Measurements from ENCODE around the gene MAMLD1. TPM values are rescaled to one million over a fixed set of nuclear protein-coding genes. Genes with fewer than 3 reads are reported as not detected.

The MAMLD1 gene
- total and polyA plus RNA-seq, 4 donors, result 1.9 to 6.7 (median 2.8) TPM

- 10 to 40% methylated on average over 20 to 43 of the region's 43 CpGs for WGBS, 2 donors
- TF ChIP-seq, protein P1, sequence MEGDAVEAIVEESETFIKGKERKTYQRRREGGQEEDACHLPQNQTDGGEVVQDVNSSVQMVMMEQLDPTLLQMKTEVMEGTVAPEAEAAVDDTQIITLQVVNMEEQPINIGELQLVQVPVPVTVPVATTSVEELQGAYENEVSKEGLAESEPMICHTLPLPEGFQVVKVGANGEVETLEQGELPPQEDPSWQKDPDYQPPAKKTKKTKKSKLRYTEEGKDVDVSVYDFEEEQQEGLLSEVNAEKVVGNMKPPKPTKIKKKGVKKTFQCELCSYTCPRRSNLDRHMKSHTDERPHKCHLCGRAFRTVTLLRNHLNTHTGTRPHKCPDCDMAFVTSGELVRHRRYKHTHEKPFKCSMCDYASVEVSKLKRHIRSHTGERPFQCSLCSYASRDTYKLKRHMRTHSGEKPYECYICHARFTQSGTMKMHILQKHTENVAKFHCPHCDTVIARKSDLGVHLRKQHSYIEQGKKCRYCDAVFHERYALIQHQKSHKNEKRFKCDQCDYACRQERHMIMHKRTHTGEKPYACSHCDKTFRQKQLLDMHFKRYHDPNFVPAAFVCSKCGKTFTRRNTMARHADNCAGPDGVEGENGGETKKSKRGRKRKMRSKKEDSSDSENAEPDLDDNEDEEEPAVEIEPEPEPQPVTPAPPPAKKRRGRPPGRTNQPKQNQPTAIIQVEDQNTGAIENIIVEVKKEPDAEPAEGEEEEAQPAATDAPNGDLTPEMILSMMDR (IDR thresholded peaks at IDR 0.05; ENCODE audit: control extremely low read depth, extremely low read depth), result no peak
- H3K4me1 ChIP-seq (ENCODE audit: control insufficient read depth in 5 of 5, insufficient read depth in 5 of 5, low read length in 5 of 5), result peaks cover 0 to 11% (median 0%) of the 10 kb centered on the region in 5 donors
- H3K36me3 ChIP-seq (ENCODE audit: control insufficient read depth in 4 of 4, insufficient read depth in 4 of 4, low read length in 4 of 4), result no peaks in the 10 kb centered on the region
- peak in 1 of 3 donors; percentile 30 for DNase-seq
- no peak overlapping the region for H3K9ac ChIP-seq (ENCODE audit: insufficient read depth in 1 of 2, low read length in 2 of 2)
- no peak overlapping the region for H3K27ac ChIP-seq (ENCODE audit: low read depth in 1 of 2, low read length in 1 of 2)
- H3K9me3 ChIP-seq (ENCODE audit: control insufficient read depth in 4 of 4, insufficient read depth in 3 of 4, low read length in 3 of 4), result peaks cover 0 to 4% (median 0%) of the 10 kb centered on the region in 4 donors
- peaks cover 5 to 18% (median 6%) of the 10 kb centered on the region in 3 donors for H3K27me3 ChIP-seq (ENCODE audit: control insufficient read depth in 3 of 3, insufficient read depth in 3 of 3, low read length in 2 of 3)
- no peak for ATAC-seq (ENCODE audit: insufficient read depth, low FRiP score)
- H3K4me3 ChIP-seq, result no peak overlapping the region
Observed at GRCh38 chrX:150361070-150361776, 1.9 kb upstream of the MAMLD1 start.

GRCh38 chrX:150361777-150362351 is 1.3 kb upstream of the MAMLD1 start:
- H3K27ac ChIP-seq (ENCODE audit: low read depth in 1 of 2, low read length in 1 of 2), result no peak overlapping the region
- WGBS, 2 donors, result 0 to 31% methylated on average over 5 to 37 of the region's 37 CpGs
- TF ChIP-seq, protein P1 (IDR thresholded peaks at IDR 0.05; ENCODE audit: control extremely low read depth, extremely low read depth), result no peak
- peak overlapping the region; percentile 3 for H3K4me3 ChIP-seq
- no peak overlapping the region for H3K9ac ChIP-seq (ENCODE audit: insufficient read depth in 1 of 2, low read length in 2 of 2)
- peaks cover 0 to 18% (median 0%) of the 10 kb centered on the region in 5 donors for H3K4me1 ChIP-seq (ENCODE audit: control insufficient read depth in 5 of 5, insufficient read depth in 5 of 5, low read length in 5 of 5)
- DNase-seq, result no peak
- H3K36me3 ChIP-seq (ENCODE audit: control insufficient read depth in 4 of 4, insufficient read depth in 4 of 4, low read length in 4 of 4), result no peaks in the 10 kb centered on the region
- H3K27me3 ChIP-seq (ENCODE audit: control insufficient read depth in 3 of 3, insufficient read depth in 3 of 3, low read length in 2 of 3), result peaks cover 5 to 18% (median 6%) of the 10 kb centered on the region in 3 donors
- peaks cover 0 to 4% (median 0%) of the 10 kb centered on the region in 4 donors for H3K9me3 ChIP-seq (ENCODE audit: control insufficient read depth in 4 of 4, insufficient read depth in 3 of 4, low read length in 3 of 4)
- ATAC-seq (ENCODE audit: insufficient read depth, low FRiP score), result no peak

- H3K27me3 ChIP-seq (ENCODE audit: control insufficient read depth in 3 of 3, insufficient read depth in 3 of 3, low read length in 2 of 3), result peaks cover 5 to 18% (median 6%) of the 10 kb centered on the region in 3 donors
- 0 to 32% methylated on average over 27 to 67 of the region's 67 CpGs for WGBS, 2 donors
Observed at GRCh38 chrX:150363561-150364346, 637 bp downstream of the MAMLD1 start.

More at GRCh38 chrX:150363561-150364346, 637 bp downstream of the MAMLD1 start:
- Histone ChIP-seq H3K4me1 (ENCODE audit: control insufficient read depth in 5 of 5, insufficient read depth in 5 of 5, low read length in 5 of 5) (peaks cover 0 to 22% (median 0%) of the 10 kb centered on the region in 5 donors), H3K4me3 (peak overlapping the region; percentile 47), H3K36me3 (ENCODE audit: control insufficient read depth in 4 of 4, insufficient read depth in 4 of 4, low read length in 4 of 4) (no peaks in the 10 kb centered on the region), H3K9me3 (ENCODE audit: control insufficient read depth in 4 of 4, insufficient read depth in 3 of 4, low read length in 3 of 4) (peaks cover 0 to 4% (median 0%) of the 10 kb centered on the region in 4 donors), H3K27ac (ENCODE audit: low read depth in 1 of 2, low read length in 1 of 2) (peak overlapping the region; percentile 45 to 53), H3K9ac (ENCODE audit: insufficient read depth in 1 of 2, low read length in 2 of 2) (peak overlapping the region in 1 of 2 donors; percentile 43)
- DNase-seq (peak; percentile 44 to 54 (median 54)), ATAC-seq (ENCODE audit: insufficient read depth, low FRiP score) (peak; percentile 28)
- TF ChIP-seq, protein P1 (IDR thresholded peaks at IDR 0.05; ENCODE audit: control extremely low read depth, extremely low read depth), result no peak

All from lung (tissue), 12 donors.